GM04504 (cell line): ENCODE data around the gene PLXNB1.

Experiments
- DNase-seq: peaks from one replicate; pipeline ENCODE4 v3.0.0-alpha.2; 2012; ENCODE audit warnings: low read depth

Gene PLXNB1

DNA sequence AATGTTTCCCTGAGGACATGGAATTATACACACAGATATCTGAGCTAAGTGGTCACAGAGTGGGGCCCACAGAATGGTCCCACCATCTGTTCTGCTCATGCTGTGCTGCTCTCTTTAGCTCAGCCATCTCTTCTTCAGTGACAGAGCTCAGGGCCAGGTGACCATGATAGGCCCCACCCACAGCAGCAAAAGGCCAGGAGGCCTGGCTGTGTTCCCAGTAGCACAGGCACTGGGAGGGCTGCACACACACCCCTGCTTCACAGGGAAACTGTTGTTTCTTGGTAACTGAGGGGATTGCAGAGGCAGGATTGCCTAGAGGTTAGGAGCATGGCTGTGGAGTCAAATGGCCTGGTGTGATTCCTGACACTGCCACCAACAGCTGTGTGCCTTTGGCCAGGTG is 62.7 kb downstream of the PLXNB1 start:
- no peak for DNase-seq

DNA sequence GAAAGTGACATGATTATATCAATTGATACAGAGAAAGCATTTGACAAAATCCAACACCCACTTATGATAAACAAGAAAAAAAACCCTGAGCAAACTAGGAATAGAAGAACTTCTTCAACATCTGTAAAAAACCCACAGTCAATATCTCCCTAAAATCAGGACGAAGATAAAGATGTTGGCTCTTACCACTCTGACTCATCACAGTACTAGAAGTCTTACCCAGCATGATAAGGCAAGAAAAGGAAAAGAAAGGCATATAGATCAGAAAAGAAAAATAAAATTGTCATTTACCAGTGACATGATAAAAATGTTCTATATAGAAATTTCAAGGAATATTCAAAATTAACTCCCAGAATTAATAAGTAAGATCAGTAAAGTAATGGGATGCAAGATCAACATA is 65.0 kb downstream of the PLXNB1 start:
- no peak for DNase-seq

DNA sequence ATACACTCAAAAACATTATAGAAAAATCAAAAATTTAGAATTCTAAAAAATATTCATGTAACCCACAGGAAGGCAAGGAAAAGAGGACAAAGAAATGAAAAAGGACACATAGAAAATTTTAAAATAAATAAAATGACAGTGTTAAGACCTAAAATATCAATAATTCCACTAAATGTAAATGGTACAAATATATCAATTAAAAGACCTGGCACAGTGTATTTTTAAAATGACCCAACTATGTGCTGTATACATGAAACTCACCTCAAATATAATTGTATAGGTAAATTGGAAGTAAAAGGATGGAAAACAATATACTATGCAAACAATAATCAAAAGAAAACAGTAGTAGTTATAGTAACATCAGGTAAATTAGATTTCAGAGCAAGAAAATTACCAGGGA is 68.0 kb downstream of the PLXNB1 start:
- DNase-seq: no peak

DNA sequence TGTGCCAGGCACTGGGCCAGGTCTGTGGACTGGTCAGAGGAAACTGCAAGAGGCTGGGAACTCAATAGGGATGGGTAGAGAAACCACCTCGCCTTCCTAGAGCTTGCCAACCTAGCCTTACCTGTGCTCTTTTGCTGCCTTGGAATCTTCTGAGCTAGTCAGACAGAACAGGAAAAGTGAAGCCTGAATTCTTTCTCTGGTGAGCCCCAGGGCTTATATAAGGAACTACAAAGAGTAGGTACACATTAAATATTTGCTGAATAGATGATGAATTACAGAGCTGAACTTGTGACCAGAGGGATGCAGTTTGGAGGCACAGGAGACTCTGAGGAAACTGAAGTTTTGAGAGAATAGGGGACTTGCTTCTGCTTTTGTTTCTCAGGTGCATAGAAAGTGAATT is 73.5 kb downstream of the PLXNB1 start:
- DNase-seq: no peak

DNA sequence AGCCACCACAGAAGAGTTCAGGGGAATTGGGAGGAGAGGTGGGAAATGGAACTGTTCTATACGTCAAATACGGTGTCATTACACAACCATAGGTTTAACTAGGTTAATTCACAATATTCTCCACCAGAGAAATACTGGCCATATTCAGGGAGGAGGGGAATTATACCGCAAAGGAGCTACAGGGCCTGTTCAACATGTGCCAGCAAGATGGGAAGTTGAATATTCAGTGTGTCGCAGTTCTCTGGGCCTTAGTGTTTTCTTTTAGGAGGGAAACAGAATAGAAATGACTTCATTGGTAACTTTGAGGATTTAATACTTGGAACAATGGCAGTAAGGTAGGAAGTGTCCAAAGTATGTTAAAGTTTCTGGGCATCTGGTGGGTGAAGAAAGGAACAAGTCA is 75.9 kb downstream of the PLXNB1 start:
- no peak for DNase-seq
